OCI-LY3 (cell line): ENCODE measurements around the gene POFUT1.

Experiments used
- H2AFZ ChIP-seq: fragments of 200-600, 300-600 bp; shearing (Covaris generic); 2 replicates; pipeline ENCODE4 v1.6.0; 2014; ENCODE audit warnings: antibody characterized with exemption, low read depth, low read length
- H3K27ac ChIP-seq: fragments of 200-600, 300-600 bp; sonication (generic); 2 replicates; pipeline ENCODE4 v1.5.1; 2014; ENCODE audit warnings: mild to moderate bottlenecking, low read length, moderate library complexity, mixed read lengths
- H3K27me3 ChIP-seq: fragments of 200-600, 300-600 bp; sonication (generic); 2 replicates; pipeline ENCODE4 v1.6.1; 2014; ENCODE audit warnings: low read depth, low read length, mixed read lengths
- H3K36me3 ChIP-seq: fragments of 200-600, 300-600 bp; sonication (generic); replicated peaks from 2 replicates; pipeline ENCODE3; 2014; ENCODE audit warnings: low read depth, low read length, mixed read lengths
- H3K4me1 ChIP-seq: fragments of 300-600, 200-600 bp; sonication (generic); 2 replicates; pipeline ENCODE4 v1.6.1; 2014; ENCODE audit warnings: low read length, mixed read lengths
- H3K4me2 ChIP-seq: fragments of 200-600, 300-600 bp; sonication (generic); 2 replicates; pipeline ENCODE4 v1.6.1; 2014; ENCODE audit warnings: low read length, mixed read lengths
- H3K4me3 ChIP-seq: fragments of 300-600, 200-600 bp; sonication (generic); 2 replicates; pipeline ENCODE4 v1.5.1; 2014; ENCODE audit warnings: antibody characterized with exemption, mild to moderate bottlenecking, low read length, moderate library complexity
- H3K79me2 ChIP-seq: fragments of 300-600, 200-600 bp; shearing (Covaris generic); 2 replicates; pipeline ENCODE4 v1.6.1; 2014; ENCODE audit warnings: mild to moderate bottlenecking, low read length, mixed read lengths
- H3K9ac ChIP-seq: fragments of 300-600, 200-600 bp; shearing (Covaris generic); 2 replicates; pipeline ENCODE4 v1.6.0; 2014; ENCODE audit warnings: mild to moderate bottlenecking, low read length, moderate library complexity
- H3K9me3 ChIP-seq: fragments of 200-600, 300-600 bp; shearing (Covaris generic); 2 replicates; pipeline ENCODE4 v1.6.1; 2014; ENCODE audit warnings: low read length, mixed read lengths; ENCODE audit not compliant: insufficient read depth
- H4K20me1 ChIP-seq: fragments of 200-600, 300-600 bp; sonication (generic); 2 replicates; pipeline ENCODE4 v1.6.1; 2016; ENCODE audit warnings: low read length, mixed read lengths; ENCODE audit not compliant: insufficient read depth
- EZH2phosphoT487 ChIP-seq: fragments of 200-600 bp; shearing (Covaris generic); IDR thresholded peaks from 2 replicates; pipeline ENCODE4 v1.6.1; 2018; ENCODE audit warnings: antibody characterized with exemption, mixed run types, low read depth
- TF ChIP-seq, protein P1 (sequence below): fragments of 200-600, 300-600 bp; sonication (generic); IDR thresholded peaks from 2 replicates; pipeline ENCODE4 v1.5.1; 2014; ENCODE audit warnings: antibody characterized with exemption, low read length, low read depth

POFUT1 gene

DNA sequence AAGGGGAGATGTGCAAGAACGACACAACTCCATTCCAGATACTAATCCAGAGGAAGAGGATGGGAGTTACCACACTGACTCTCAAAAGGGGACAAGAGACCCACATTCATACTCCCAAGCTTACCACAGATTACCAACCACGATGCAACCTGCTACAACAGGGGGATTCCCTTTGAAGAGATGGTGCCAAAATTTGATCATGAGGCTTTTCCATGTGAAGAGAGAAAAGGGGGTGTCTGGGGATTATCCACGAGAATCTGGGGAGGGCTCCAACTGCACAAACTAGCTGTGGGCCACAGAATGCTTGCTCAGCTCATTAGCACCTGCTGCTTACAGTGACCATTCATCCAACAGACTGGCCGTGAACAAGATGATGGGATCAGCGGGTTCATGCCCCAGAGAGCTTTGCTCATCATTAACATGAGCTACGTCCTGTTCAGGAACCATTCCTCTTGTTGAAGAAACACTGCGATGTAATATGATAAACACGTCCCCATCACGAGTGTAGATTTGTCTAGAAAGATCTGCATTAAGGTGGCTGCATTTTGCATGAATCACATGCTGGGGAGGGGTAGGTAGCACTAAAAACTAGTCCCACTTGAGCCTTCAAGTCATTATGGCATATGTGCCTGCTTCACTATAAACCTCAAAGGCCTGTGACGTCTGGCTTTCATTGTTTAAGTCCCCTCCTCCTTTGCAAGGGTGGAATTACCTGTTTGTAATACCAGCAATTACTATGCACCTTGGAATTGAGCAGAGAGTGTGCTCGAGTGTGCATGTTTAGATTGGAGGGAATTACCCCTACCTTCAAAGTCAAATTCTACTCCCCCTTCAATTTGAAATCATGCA, 4.1 kb upstream of the POFUT1 start:
- Histone ChIP-seq H3K27ac (no peak overlapping the region), H3K4me1 (peaks cover 18% of the 10 kb centered on the region), H3K79me2 (peaks cover 94% of the 10 kb centered on the region), H3K4me2 (no peak overlapping the region), H4K20me1 (peaks cover 56% of the 10 kb centered on the region), H3K27me3 (no peaks in the 10 kb centered on the region), H3K9ac (no peak overlapping the region), H2AFZ (no peak overlapping the region), H3K4me3 (no peak overlapping the region), H3K36me3 (peaks cover 53% of the 10 kb centered on the region), H3K9me3 (no peaks in the 10 kb centered on the region)
- no peak for TF ChIP-seq EZH2phosphoT487
- TF ChIP-seq, protein P1, sequence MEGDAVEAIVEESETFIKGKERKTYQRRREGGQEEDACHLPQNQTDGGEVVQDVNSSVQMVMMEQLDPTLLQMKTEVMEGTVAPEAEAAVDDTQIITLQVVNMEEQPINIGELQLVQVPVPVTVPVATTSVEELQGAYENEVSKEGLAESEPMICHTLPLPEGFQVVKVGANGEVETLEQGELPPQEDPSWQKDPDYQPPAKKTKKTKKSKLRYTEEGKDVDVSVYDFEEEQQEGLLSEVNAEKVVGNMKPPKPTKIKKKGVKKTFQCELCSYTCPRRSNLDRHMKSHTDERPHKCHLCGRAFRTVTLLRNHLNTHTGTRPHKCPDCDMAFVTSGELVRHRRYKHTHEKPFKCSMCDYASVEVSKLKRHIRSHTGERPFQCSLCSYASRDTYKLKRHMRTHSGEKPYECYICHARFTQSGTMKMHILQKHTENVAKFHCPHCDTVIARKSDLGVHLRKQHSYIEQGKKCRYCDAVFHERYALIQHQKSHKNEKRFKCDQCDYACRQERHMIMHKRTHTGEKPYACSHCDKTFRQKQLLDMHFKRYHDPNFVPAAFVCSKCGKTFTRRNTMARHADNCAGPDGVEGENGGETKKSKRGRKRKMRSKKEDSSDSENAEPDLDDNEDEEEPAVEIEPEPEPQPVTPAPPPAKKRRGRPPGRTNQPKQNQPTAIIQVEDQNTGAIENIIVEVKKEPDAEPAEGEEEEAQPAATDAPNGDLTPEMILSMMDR, result no peak

DNA sequence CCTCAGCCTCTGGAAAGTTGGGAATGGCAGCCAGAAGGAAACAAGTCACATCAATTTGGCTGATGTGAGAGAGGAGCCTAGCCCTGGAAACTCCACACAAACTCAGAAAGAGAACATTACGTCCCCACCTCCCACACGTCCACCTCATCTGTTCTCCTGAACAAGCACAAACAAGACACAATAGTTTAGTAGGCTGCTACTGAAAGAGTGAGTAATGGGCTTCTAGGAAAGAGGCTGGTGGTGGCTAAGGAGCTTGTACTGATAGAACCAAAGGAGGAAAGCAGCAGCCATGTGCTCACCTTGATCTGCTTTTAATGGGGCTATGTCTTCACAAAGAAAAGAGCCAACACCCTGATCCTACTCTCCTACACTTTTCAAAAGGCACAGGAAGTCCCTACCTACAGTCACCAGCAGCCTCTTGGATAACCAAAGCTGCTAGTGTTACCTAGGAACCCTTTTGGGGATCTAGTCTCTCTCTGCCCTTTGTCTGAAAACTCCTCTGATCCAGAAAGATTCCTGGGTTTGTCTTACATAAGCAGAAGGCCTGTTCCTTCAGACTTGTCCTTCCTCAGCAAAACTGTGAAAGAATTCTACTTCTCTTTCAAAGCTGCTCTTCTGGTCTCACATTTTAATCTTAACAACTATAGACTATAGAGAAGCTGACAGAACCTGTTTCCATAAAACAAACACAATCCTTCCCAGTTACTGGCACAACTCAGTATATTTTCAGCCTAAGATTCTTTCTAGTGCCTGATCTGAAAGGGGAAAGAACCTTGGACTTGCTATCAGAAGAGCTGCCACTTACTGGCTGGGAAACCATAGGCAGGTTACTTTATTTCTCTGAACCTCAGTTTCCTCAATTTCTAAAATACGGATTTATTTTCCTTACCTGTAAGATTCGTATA, 3.2 kb upstream of the POFUT1 start:
- no peak for TF ChIP-seq EZH2phosphoT487
- TF ChIP-seq, protein P1, result no peak
- Histone ChIP-seq H3K9ac (no peak overlapping the region), H3K27ac (no peak overlapping the region), H3K4me3 (no peak overlapping the region), H4K20me1 (peaks cover 47% of the 10 kb centered on the region), H2AFZ (no peak overlapping the region), H3K9me3 (no peaks in the 10 kb centered on the region), H3K79me2 (peaks cover 94% of the 10 kb centered on the region), H3K4me2 (no peak overlapping the region), H3K36me3 (peaks cover 49% of the 10 kb centered on the region), H3K27me3 (no peaks in the 10 kb centered on the region), H3K4me1 (peaks cover 27% of the 10 kb centered on the region)

DNA sequence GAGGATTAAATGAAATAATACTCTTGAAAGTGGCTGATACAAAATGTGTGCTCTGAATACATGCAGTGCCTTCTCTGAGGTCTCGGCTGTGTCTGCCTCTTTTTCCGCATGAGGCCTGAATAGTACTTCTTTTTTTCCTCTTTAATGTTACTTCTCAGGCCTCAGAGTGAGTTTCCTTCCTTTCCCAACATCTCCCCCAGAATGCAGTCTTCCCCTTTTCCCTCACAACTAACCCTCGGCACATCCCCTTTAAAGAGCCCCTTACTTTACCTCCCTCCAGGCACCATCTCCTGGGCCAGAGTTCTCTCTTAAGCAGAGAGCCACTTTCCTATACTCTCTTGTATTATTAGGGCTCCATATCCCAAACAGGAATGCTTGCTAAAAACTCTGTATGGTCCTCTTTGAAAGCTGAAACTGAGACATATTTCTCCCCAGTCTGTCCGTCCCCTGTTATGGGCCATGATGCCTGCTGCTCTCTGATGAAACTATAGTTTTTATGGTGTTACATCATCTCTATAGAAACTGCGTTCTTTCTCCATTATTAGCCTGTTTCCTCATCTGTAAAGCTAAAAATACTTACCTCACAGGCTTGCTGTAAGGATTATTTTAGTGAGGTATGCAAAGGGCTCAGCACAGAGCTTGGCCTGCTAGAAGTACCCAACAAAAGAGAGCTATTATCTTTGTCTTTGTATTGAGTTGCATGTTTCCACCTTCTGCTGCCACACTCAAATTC, 2.4 kb upstream of the POFUT1 start:
- peaks cover 41% of the 10 kb centered on the region for H4K20me1 ChIP-seq
- no peak overlapping the region for H3K27ac ChIP-seq
- peaks cover 96% of the 10 kb centered on the region for H3K79me2 ChIP-seq
- peak overlapping the region; percentile 96 for H3K4me2 ChIP-seq
- no peaks in the 10 kb centered on the region for H3K9me3 ChIP-seq
- H3K4me3 ChIP-seq, result peak overlapping the region; percentile 94; the same call in 1 of the 2 replicates
- no peak overlapping the region for H2AFZ ChIP-seq
- peak overlapping the region; percentile 85 for H3K9ac ChIP-seq
- peaks cover 27% of the 10 kb centered on the region for H3K4me1 ChIP-seq
- H3K27me3 ChIP-seq, result no peaks in the 10 kb centered on the region
- TF ChIP-seq, protein P1, result no peak
- peaks cover 46% of the 10 kb centered on the region for H3K36me3 ChIP-seq
